Caki2 (cell line): Measurements from ENCODE around the gene CBY3. TPM values are rescaled to one million over a fixed set of nuclear protein-coding genes. Genes with fewer than 3 reads are reported as not detected.
A peak's percentile ranks its signal among the peaks of the same experiment; 100 is the strongest.
"Not testable (repeated sequence)": the region's sequence is repeated elsewhere in the genome, so short reads cannot be mapped to it uniquely, and the experiment has no call there.

Source experiments
- DNase-seq: peaks from one replicate; pipeline ENCODE4 v3.0.0-alpha.2; 2015; ENCODE audit warnings: low read depth
- in situ Hi-C: cut with HindIII; loops from 2 replicates; pipeline ENCODE4 v1.10.0; 2016; ENCODE audit warnings: low sequenced_read_pairs, low pct_unique_long_range_greater_than_20kb, mixed read lengths
- total RNA-seq: library from RNA; depleted of rRNA; stranded (reverse); fragments of >200 nt; shearing (Covaris generic); gene quantifications from 2 replicates; pipeline ENCODE4 v1.2.3, GENCODE V29; 2014; ENCODE audit warnings: low replicate concordance

The CBY3 gene
- total RNA-seq, 1 experiment from 2014 or later = not detected

GRCh38 chr5:179680014-179680779, 637 bp downstream of the CBY3 start:
- in situ Hi-C loops = no loop called here
- peak; percentile 23 for DNase-seq

GRCh38 chr5:179679014-179679674, 1.7 kb downstream of the CBY3 start:
- DNase-seq = no peak
- in situ Hi-C loops = no loop called here

GRCh38 chr5:179678223-179679013, 2.4 kb downstream of the CBY3 start:
- in situ Hi-C loops = no loop called here

GRCh38 chr5:179668391-179668790, 12.4 kb downstream of the CBY3 start:
- in situ Hi-C loops = no loop called here
- DNase-seq = no peak

More at GRCh38 chr5:179678223-179679013, 2.4 kb downstream of the CBY3 start:
- peak; percentile 91 for DNase-seq

- DNase-seq, in situ Hi-C loops: not testable (repeated sequence)
These were observed 19.2 kb downstream of the CBY3 start for GRCh38 chr5:179661647-179662046.

- DNase-seq = peak; percentile 30
These were observed 22.5 kb downstream of the CBY3 start for GRCh38 chr5:179658179-179658856.

GRCh38 chr5:179657302-179658178, 23.3 kb downstream of the CBY3 start:
- DNase-seq, in situ Hi-C loops: not testable (repeated sequence)

More at GRCh38 chr5:179658179-179658856, 22.5 kb downstream of the CBY3 start:
- in situ Hi-C loops = not testable (repeated sequence)

- in situ Hi-C loops, DNase-seq: not testable (repeated sequence)
These were observed 27.7 kb downstream of the CBY3 start for GRCh38 chr5:179653135-179653534.

GRCh38 chr5:179650245-179650644, 30.6 kb downstream of the CBY3 start:
- in situ Hi-C loops = not testable (repeated sequence)

GRCh38 chr5:179649166-179649703, 31.6 kb downstream of the CBY3 start:
- in situ Hi-C loops = not testable (repeated sequence)

More at GRCh38 chr5:179650245-179650644, 30.6 kb downstream of the CBY3 start:
- not testable (repeated sequence) for DNase-seq

GRCh38 chr5:179648410-179648809, 32.4 kb downstream of the CBY3 start:
- DNase-seq = no peak
- in situ Hi-C loops = no loop called here

More at GRCh38 chr5:179649166-179649703, 31.6 kb downstream of the CBY3 start:
- not testable (repeated sequence) for DNase-seq

GRCh38 chr5:179644766-179645165, 36.1 kb downstream of the CBY3 start:
- in situ Hi-C loops, DNase-seq: not testable (repeated sequence)

GRCh38 chr5:179643141-179643920, 37.5 kb downstream of the CBY3 start:
- in situ Hi-C loops, DNase-seq: not testable (repeated sequence)

- in situ Hi-C loops = not testable (repeated sequence)
These were observed 38.2 kb downstream of the CBY3 start for GRCh38 chr5:179642626-179643025.

GRCh38 chr5:179641745-179642144, 39.1 kb downstream of the CBY3 start:
- DNase-seq, in situ Hi-C loops: not testable (repeated sequence)

More at GRCh38 chr5:179642626-179643025, 38.2 kb downstream of the CBY3 start:
- not testable (repeated sequence) for DNase-seq

GRCh38 chr5:179639296-179639695, 41.5 kb downstream of the CBY3 start:
- DNase-seq, in situ Hi-C loops: not testable (repeated sequence)
